ENCODE data around the gene COPS7B.

COPS7B gene

GRCh38 chr2:231780123-231780908, 5.9 kb upstream of the COPS7B start:
- TF ChIP-seq CTCF (IDR thresholded peaks at IDR 0.05), result no peak
- no peak for TF ChIP-seq ZFX (IDR thresholded peaks at IDR 0.05; ENCODE audit: borderline replicate concordance)
- H3K27ac ChIP-seq, result peak overlapping the region; percentile 75

- TF ChIP-seq ZFX (IDR thresholded peaks at IDR 0.05; ENCODE audit: borderline replicate concordance) (no peak), CTCF (IDR thresholded peaks at IDR 0.05) (no peak)
- peak within 1 kb of the TSS; percentile 75 for H3K27ac ChIP-seq
These were observed 5.1 kb upstream of the COPS7B start, which contains the start of gene PDE6D for GRCh38 chr2:231780909-231781797. Gene PDE6D, minus strand, starts transcription at chr2:231781282. Its CDS starts 168 bp downstream, at chr2:231781114.

- H3K27ac ChIP-seq, result peak overlapping the region; percentile 75
- TF ChIP-seq CTCF (IDR thresholded peaks at IDR 0.05), result no peak
- TF ChIP-seq ZFX (IDR thresholded peaks at IDR 0.05; ENCODE audit: borderline replicate concordance), result no peak
These were observed 4.2 kb upstream of the COPS7B start for GRCh38 chr2:231781798-231782726.

GRCh38 chr2:231785413-231785812, 832 bp upstream of the COPS7B start:
- no peak overlapping the region for H3K27ac ChIP-seq
- TF ChIP-seq ZFX (IDR thresholded peaks at IDR 0.05; ENCODE audit: borderline replicate concordance) (no peak), CTCF (IDR thresholded peaks at IDR 0.05) (no peak)

- peak overlapping the region; percentile 66 for H3K27ac ChIP-seq
- TF ChIP-seq CTCF (IDR thresholded peaks at IDR 0.05), result no peak
These were observed 446 bp upstream of the COPS7B start for GRCh38 chr2:231785822-231786176.

GRCh38 chr2:231786917-231787292, 660 bp downstream of the COPS7B start:
- peak overlapping the region; percentile 66 for H3K27ac ChIP-seq
- TF ChIP-seq ZFX (IDR thresholded peaks at IDR 0.05; ENCODE audit: borderline replicate concordance) (no peak), CTCF (IDR thresholded peaks at IDR 0.05) (peak; percentile 31)
